ENCODE data around the gene KCNQ5.

DNA sequence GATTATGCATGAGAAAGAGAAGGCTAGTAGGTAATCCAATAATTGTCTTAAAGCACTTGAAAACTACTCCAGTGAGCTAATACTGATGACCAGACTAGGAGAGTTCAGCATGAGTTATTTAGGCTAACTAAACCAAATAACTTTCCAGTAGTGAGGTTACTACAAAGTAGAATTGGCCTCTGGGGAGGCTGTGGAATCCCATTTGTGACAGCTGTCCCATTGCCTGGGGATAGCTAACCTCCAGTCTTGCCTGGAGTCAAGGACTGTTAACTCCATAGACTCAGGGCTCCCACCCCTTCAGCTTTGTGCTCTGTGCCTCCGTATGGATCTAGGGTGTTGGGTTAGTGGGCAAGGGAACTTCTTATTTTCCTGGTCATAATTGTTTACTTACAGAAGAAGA lies 51.0 kb downstream of the KCNQ5 start:
- TF ChIP-seq, protein P1, sequence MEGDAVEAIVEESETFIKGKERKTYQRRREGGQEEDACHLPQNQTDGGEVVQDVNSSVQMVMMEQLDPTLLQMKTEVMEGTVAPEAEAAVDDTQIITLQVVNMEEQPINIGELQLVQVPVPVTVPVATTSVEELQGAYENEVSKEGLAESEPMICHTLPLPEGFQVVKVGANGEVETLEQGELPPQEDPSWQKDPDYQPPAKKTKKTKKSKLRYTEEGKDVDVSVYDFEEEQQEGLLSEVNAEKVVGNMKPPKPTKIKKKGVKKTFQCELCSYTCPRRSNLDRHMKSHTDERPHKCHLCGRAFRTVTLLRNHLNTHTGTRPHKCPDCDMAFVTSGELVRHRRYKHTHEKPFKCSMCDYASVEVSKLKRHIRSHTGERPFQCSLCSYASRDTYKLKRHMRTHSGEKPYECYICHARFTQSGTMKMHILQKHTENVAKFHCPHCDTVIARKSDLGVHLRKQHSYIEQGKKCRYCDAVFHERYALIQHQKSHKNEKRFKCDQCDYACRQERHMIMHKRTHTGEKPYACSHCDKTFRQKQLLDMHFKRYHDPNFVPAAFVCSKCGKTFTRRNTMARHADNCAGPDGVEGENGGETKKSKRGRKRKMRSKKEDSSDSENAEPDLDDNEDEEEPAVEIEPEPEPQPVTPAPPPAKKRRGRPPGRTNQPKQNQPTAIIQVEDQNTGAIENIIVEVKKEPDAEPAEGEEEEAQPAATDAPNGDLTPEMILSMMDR (IDR thresholded peaks at IDR 0.05) = no peak
- no peak for TF ChIP-seq POLR2A (IDR thresholded peaks at IDR 0.05)

Data from suprapubic skin (tissue), 3 donors.